GM18508 (cell line): ENCODE measurements around the gene CREB5.
"Not testable (repeated sequence)": the region's sequence is repeated elsewhere in the genome, so short reads cannot be mapped to it uniquely, and the experiment has no call there.

Experiments
- ATAC-seq: cut with Tn5 transposase; IDR thresholded peaks from one replicate; pipeline ENCODE4 v1.9.1; 2021; ENCODE audit warnings: moderate number of reproducible peaks; ENCODE audit not compliant: insufficient read depth, unreplicated experiment

CREB5 gene, protein sequence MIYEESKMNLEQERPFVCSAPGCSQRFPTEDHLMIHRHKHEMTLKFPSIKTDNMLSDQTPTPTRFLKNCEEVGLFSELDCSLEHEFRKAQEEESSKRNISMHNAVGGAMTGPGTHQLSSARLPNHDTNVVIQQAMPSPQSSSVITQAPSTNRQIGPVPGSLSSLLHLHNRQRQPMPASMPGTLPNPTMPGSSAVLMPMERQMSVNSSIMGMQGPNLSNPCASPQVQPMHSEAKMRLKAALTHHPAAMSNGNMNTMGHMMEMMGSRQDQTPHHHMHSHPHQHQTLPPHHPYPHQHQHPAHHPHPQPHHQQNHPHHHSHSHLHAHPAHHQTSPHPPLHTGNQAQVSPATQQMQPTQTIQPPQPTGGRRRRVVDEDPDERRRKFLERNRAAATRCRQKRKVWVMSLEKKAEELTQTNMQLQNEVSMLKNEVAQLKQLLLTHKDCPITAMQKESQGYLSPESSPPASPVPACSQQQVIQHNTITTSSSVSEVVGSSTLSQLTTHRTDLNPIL

DNA sequence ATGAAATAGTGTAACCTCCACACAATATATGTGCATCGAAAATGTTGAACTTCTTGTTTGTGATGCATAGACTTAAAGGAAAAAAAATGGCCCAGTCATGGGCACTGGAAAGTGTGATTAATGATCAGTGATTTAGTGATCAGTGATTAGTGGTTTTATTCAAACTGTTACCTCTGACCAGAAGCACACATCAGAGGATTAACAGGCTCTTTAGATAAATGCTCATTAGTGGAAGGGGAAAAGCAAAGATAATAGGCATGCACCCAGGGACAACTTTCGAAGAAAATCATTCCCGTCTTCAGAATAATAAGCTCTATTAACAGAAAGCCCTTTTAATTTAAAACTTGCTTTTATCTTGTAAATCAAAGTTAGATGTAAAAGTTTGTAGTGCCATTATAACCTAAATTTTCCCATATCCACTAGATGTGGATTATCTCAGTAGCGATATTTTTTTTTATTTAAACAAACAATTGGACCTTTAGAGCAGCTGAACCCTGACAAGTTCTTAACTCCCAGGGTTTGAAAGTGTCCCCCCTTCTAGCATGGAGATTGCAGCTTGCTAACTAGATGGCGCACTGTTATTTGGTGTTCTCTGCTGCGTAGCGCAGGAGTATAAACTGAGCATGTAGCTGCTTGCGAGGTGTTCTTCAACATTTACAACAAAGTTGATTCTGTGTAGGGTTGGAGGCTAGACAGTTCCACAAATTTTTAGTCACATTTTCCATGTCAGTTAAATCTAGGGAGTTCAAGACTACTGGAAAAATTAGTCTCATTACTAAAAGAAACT lies at the start of gene CREB5:
Gene CREB5 (plus strand): TSS at position 643 of the 787 bp plus-strand sequence. CDS start 397 bp downstream, outside the sequence.
- ATAC-seq, result no peak

DNA sequence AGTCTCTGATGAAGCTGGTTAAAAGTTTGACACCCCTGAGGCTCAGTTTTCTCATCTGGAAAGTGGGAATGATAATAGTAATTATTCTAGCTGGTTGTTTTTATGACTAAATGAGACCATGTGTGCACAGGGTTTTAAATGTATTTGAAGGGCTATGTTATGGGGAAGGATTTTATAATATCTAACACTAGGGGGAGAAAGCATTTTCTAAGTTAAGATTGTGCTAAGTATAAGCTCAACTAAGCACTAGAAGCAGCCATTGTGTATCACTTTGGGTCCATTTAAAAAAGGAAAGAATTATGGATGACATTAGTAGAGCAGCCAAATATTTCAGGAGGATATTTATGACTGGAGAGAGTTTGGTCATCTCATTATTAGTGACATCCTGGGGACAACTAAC lies 49.5 kb upstream of the CREB5 start:
- ATAC-seq, result no peak

DNA sequence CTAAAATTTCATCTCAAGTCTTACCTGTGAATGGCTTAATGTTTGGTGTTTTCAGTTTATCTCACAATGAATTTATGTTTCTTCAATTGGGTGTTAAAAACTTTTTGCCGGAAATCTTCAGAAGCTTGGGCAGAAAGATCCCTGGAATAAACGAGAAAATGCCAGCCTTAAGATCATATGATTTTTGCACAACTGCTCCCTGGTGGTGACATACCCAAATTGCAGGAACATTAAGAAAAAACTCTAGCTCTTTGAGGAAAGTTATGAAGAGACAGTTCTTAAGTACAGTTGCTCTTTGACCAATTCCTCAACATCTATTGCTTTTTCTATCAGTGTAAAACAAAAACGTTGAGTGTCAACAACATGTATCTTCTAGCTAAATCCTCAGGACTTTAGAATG lies 48.2 kb upstream of the CREB5 start:
- no peak for ATAC-seq

GRCh38 chr7:28369523-28369922 lies 42.8 kb upstream of the CREB5 start:
- no peak for ATAC-seq

- no peak for ATAC-seq
These were observed 40.5 kb upstream of the CREB5 start for GRCh38 chr7:28371846-28372245.

DNA sequence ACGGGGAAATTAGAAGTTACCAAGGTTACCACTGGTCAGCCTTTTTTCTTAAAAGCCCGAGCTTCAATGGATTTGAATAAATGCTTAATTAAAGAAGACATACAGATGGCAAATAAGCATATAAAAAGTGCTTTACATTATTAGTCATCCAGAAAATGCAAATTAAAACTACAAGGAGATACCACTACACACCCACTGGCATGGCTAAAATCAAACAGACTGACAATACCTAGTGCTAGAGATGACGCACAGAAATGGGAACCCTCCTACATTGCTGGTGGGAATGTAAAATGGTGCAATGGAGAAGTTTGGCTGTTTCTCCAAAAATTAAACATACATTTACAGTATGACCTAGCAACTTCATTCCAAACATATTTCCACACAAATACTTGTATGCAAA lies 38.3 kb upstream of the CREB5 start:
- ATAC-seq, result no peak

- ATAC-seq, result no peak
These were observed 36.6 kb upstream of the CREB5 start for GRCh38 chr7:28375729-28376128.

DNA sequence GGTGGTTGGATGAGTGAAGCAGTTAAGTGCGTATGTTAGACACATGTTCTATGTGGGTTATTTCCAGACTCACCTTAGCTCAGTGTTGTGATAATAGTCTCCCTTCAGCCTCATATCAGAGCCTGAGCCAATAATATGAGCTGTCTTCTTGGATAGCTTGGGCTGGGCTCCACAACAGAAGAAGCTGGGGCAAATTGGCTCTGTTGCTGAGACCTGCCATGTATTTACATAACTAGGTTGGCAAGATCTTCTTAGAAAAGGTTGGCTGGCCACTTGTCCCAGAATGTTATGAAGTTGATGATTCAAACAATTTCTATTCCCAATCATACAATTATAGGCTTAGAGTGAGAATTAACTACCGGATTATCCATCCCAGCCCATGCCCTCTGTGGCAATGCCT lies 35.7 kb upstream of the CREB5 start:
- ATAC-seq, result no peak

DNA sequence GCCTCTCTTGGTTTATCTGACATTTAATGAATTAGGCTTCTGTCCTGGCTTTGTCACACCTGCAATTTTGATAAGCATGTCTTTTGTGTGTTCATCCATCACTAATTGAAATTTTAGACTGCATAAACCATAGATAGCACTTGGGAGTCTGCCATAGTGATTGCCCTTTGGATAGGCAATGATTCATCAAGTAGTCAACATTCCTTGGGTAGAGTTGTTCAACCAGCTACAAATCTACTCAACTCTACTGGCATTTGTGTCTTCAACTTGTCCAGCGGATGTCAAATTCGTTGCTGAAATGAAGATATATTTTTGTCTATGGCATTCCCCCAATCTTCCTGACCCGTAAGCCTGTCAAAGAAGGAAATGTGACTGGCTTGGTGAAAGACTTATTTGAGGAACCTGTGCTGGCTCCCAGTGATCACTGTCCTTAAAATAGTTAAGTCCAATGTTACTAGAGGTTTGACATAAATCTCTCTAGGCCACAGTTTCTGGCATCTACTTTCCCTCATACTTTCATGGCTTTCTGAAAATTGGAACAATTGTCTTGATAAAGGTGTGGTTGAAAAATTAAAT lies 33.7 kb upstream of the CREB5 start:
- no peak for ATAC-seq

DNA sequence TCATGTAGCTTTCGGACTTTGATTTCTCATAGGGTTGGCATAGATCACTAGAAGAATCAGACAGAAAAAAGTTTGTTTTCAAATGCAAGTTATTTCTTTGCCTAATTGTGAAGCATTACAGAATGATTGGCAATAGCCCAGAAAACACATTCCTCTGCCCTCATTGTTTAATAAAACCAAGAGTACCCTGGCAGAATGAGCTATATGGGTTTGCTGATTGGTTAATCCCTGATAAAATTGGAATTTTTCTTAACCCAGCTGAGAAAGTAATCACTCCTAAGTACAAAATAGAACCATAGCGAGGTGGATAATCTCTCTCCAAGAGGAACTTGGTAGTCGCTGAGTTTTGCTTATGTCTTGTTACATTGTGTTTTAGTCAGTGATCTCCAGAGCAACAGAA lies 30.9 kb upstream of the CREB5 start:
- ATAC-seq, result no peak

DNA sequence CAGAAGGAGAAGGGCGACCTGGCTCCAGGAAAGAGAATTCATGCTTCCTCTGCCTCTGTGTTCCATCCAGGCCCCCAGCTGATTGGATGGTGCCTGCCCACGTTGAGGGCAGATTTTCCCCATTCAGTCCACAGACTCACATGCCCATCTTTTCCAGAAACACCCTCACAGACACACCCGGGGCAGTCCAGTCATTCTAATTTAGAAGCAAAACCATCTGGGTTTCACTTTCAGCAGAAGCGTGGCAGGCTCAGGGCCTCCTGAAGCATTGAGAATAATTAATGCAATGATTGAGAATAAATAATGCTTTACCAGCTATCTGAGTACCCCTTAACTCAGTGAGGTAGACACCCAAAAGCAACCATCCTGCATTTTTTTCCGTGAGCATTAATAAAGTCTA lies 30.2 kb upstream of the CREB5 start:
- ATAC-seq, result no peak

DNA sequence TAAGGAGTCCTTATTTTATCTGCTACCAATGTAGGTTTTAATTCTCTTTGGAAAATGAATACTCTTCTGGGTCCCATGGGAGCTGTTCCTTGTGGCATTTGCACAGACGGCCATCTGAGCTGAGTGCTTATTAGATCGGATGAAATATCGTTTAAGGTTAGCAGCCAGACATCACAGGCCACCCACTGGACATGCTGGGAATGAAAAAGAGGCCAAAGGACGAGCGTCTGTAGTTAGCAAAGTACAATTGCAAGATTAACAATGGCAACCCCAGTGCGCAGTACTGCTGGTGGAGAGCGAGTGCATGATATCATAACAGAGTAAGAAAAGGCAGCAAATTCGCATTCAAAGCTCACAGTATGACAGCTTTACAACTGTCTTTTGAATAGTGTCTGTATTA lies 28.3 kb upstream of the CREB5 start:
- no peak for ATAC-seq

DNA sequence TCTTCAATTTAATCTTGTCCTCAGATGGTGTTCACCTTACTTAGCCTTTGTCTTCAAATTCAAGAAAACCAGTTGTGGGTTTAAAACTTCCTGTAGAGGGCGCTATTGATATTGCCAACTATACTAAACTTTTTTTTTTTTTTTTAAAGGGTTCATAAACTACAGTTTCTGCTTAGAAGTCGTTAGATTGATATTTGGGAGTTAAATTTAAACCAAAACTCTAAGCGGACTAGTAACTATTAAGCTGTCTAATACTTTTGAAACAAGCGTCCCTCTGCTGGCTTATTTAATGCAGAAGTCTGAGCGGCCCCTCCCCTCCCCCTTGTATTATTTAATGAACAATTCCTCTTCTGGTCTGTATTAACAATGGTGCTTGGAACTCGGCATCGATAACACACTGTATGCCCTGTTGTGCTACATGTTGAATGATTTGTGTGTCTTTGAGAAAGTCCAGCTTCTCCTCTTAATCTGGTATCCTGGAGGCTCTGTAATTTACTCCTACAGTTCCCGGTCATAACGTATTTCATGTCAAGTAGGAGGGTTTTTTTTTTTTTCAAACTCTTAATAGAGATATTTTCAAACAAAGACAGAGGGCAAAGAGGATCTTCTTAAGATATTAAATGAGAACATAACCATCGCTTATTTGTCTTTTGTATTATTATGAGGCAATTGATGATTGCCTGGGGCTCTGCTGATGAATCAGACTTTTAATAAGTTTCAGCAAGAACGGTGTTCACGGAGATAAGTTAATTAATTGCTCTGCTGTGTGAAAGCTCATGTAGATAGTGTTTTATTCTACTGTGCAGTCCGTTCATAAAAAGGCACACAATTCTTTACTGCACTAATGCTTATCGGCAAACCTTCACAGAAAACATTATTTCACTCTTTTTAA lies 22.6 kb upstream of the CREB5 start:
- no peak for ATAC-seq

DNA sequence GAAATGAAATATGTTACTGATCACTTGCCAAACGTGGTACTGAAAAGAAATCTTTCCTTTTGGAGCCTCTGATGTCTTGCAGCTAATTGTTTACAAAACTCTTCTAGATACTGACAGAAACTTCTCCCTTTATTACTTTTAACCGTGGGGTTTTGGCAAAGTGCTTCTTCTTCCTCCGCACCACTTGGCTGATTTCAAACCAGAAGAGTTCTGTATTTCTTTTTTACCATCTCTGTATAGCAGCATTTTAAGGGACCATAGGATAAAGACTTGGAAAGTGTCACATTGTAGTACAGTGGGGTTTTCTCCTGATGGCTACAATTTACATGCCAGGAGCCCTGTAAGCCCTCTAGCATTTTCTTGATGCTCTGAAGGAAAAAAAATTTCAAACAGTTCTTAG lies 21.9 kb upstream of the CREB5 start:
- no peak for ATAC-seq

DNA sequence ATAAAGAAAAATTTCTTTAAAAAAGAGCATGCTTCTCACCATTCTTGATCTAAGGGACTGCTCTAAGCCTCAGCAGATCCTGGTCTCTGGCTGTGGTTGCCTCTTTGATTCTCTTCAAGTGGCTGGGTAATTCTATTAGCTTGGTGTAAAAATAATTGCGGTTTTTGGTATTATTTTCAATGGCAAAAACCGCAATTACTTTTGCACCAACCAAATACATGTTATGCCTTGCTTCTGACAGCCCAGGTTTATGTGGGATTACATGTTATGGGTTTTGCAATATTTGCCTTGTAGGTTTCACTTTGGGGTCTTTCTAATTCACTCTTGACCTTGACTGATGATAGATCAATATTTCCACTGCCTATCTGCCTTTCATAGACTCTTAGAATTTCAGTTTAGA lies 20.0 kb upstream of the CREB5 start:
- no peak for ATAC-seq

DNA sequence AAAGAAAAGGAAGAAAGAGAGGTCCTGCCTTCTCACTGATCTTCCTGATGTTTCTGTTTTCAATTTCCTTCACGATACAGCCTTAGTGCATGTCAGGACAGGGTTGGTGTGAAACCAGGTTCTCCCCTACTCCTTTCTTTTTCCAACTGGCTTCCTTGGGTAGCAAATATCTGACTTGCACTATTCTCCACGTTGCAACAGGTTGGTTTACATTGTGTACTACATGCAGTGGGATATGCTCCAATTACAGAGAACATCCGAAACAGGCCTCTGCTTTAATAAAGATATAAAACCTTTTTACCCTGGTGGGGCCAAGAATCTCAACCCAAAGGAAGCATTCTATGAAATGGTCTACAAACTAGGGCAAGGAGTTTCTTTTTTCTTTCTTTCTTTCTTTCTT lies 16.9 kb upstream of the CREB5 start:
- no peak for ATAC-seq

- ATAC-seq, result no peak
These were observed 16.5 kb upstream of the CREB5 start for GRCh38 chr7:28395831-28396230.

- no peak for ATAC-seq
These were observed 15.2 kb upstream of the CREB5 start for GRCh38 chr7:28397141-28397540.

- no peak for ATAC-seq
These were observed 11.4 kb upstream of the CREB5 start for GRCh38 chr7:28400838-28401360.

DNA sequence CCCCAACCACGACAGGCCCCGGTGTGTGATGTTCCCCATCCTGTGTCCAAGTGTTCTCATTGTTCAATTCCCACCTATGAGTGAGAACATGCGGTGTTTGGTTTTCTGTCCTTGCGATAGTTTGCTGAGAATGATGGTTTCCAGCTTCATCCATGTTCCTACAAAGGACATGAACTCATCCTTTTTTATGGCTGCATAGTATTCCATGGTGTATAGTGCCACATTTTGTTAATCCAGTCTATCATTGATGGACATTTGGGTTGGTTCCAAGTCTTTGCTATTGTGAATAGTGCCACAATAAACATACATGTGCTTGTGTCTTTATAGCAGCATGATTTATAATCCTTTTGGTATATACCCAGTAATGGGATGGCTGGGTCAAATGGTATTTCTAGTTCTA lies 10.8 kb upstream of the CREB5 start:
- not testable (repeated sequence) for ATAC-seq
